ENCODE data around the gene CHST12. TPM values are rescaled to one million over a fixed set of nuclear protein-coding genes. Genes with fewer than 3 reads are reported as not detected.

Gene CHST12
- polyA plus RNA-seq, 2 donors: 6.3 to 6.8 TPM

- H3K36me3 ChIP-seq (ENCODE audit: control insufficient read depth in 2 of 2, insufficient read depth in 2 of 2, low read length in 1 of 2): peaks cover 12 to 26% of the 10 kb centered on the region in 2 donors
Observed at GRCh38 chr7:2360796-2361195, 42.6 kb upstream of the CHST12 start.

GRCh38 chr7:2362385-2363088 lies 40.9 kb upstream of the CHST12 start:
- no peak overlapping the region for H3K27ac ChIP-seq (ENCODE audit: low read depth in 2 of 2, low read length in 1 of 2)
- H3K27me3 ChIP-seq (ENCODE audit: control insufficient read depth in 1 of 2, insufficient read depth in 2 of 2, low read length in 2 of 2): no peaks in the 10 kb centered on the region
- no peak overlapping the region for H3K4me3 ChIP-seq (ENCODE audit: low read depth in 1 of 2, low read length in 2 of 2)
- H3K4me1 ChIP-seq (ENCODE audit: control insufficient read depth in 2 of 2, insufficient read depth in 2 of 2, low read length in 1 of 2): no peaks in the 10 kb centered on the region
- H3K36me3 ChIP-seq (ENCODE audit: control insufficient read depth in 2 of 2, insufficient read depth in 2 of 2, low read length in 1 of 2): peaks cover 26 to 37% of the 10 kb centered on the region in 2 donors
- H3K9me3 ChIP-seq (ENCODE audit: control insufficient read depth in 2 of 2, insufficient read depth in 1 of 2, low read depth in 1 of 2, low read length in 1 of 2): no peaks in the 10 kb centered on the region
- WGBS, 2 donors: 89 to 90% methylated on average over 27 of the region's 27 CpGs

More at GRCh38 chr7:2360796-2361195, 42.6 kb upstream of the CHST12 start:
- Histone ChIP-seq H3K4me3 (ENCODE audit: low read depth in 1 of 2, low read length in 2 of 2) (no peak overlapping the region), H3K27me3 (ENCODE audit: control insufficient read depth in 1 of 2, insufficient read depth in 2 of 2, low read length in 2 of 2) (no peaks in the 10 kb centered on the region), H3K4me1 (ENCODE audit: control insufficient read depth in 2 of 2, insufficient read depth in 2 of 2, low read length in 1 of 2) (peaks cover 0 to 3% of the 10 kb centered on the region in 2 donors), H3K9me3 (ENCODE audit: control insufficient read depth in 2 of 2, insufficient read depth in 1 of 2, low read depth in 1 of 2, low read length in 1 of 2) (no peaks in the 10 kb centered on the region), H3K27ac (ENCODE audit: low read depth in 2 of 2, low read length in 1 of 2) (no peak overlapping the region)
- WGBS, 2 donors: 53 to 58% methylated on average over 6 of the region's 6 CpGs

- Histone ChIP-seq H3K27me3 (ENCODE audit: control insufficient read depth in 1 of 2, insufficient read depth in 2 of 2, low read length in 2 of 2) (no peaks in the 10 kb centered on the region), H3K4me1 (ENCODE audit: control insufficient read depth in 2 of 2, insufficient read depth in 2 of 2, low read length in 1 of 2) (no peaks in the 10 kb centered on the region), H3K36me3 (ENCODE audit: control insufficient read depth in 2 of 2, insufficient read depth in 2 of 2, low read length in 1 of 2) (peaks cover 51 to 67% of the 10 kb centered on the region in 2 donors), H3K9me3 (ENCODE audit: control insufficient read depth in 2 of 2, insufficient read depth in 1 of 2, low read depth in 1 of 2, low read length in 1 of 2) (no peaks in the 10 kb centered on the region), H3K27ac (ENCODE audit: low read depth in 2 of 2, low read length in 1 of 2) (no peak overlapping the region), H3K4me3 (ENCODE audit: low read depth in 1 of 2, low read length in 2 of 2) (no peak overlapping the region)
- WGBS, 2 donors: 95% methylated on average over 10 of the region's 10 CpGs
Observed at GRCh38 chr7:2369139-2369538, 34.3 kb upstream of the CHST12 start.

- no peaks in the 10 kb centered on the region for H3K27me3 ChIP-seq (ENCODE audit: control insufficient read depth in 1 of 2, insufficient read depth in 2 of 2, low read length in 2 of 2)
- H3K27ac ChIP-seq (ENCODE audit: low read depth in 2 of 2, low read length in 1 of 2): no peak overlapping the region
- 88 to 92% methylated on average over 8 of the region's 8 CpGs for WGBS, 2 donors
- H3K4me3 ChIP-seq (ENCODE audit: low read depth in 1 of 2, low read length in 2 of 2): no peak overlapping the region
- no peaks in the 10 kb centered on the region for H3K9me3 ChIP-seq (ENCODE audit: control insufficient read depth in 2 of 2, insufficient read depth in 1 of 2, low read depth in 1 of 2, low read length in 1 of 2)
- peaks cover 59 to 73% of the 10 kb centered on the region in 2 donors for H3K36me3 ChIP-seq (ENCODE audit: control insufficient read depth in 2 of 2, insufficient read depth in 2 of 2, low read length in 1 of 2)
- H3K4me1 ChIP-seq (ENCODE audit: control insufficient read depth in 2 of 2, insufficient read depth in 2 of 2, low read length in 1 of 2): no peaks in the 10 kb centered on the region
Observed at GRCh38 chr7:2371329-2371728, 32.1 kb upstream of the CHST12 start.

DNA sequence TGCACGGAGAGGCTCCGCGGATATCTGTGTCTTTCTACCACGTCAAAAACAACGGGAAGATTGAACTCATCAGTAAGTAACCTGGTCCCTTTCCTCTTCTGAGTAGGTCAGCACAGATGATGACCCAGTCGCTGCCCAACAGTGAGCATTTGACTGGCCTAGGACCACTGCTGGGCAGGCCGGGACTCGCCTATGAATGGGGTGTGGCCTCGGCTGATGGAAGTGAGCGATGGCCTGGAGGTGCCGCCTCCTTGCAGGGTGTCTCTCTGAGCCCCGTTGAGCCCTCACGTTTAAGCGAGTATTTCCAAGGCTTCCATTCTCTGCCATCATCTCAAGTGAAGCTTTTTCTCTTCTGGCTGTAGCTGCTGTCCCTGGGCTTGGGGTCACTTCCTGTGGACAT lies 30.7 kb upstream of the CHST12 start:
- H3K36me3 ChIP-seq (ENCODE audit: control insufficient read depth in 2 of 2, insufficient read depth in 2 of 2, low read length in 1 of 2): peaks cover 57 to 76% of the 10 kb centered on the region in 2 donors
- H3K27ac ChIP-seq (ENCODE audit: low read depth in 2 of 2, low read length in 1 of 2): no peak overlapping the region
- H3K4me3 ChIP-seq (ENCODE audit: low read depth in 1 of 2, low read length in 2 of 2): no peak overlapping the region
- H3K4me1 ChIP-seq (ENCODE audit: control insufficient read depth in 2 of 2, insufficient read depth in 2 of 2, low read length in 1 of 2): no peaks in the 10 kb centered on the region
- H3K9me3 ChIP-seq (ENCODE audit: control insufficient read depth in 2 of 2, insufficient read depth in 1 of 2, low read depth in 1 of 2, low read length in 1 of 2): no peaks in the 10 kb centered on the region
- 82% methylated on average over 14 of the region's 14 CpGs for WGBS, 2 donors
- H3K27me3 ChIP-seq (ENCODE audit: control insufficient read depth in 1 of 2, insufficient read depth in 2 of 2, low read length in 2 of 2): no peaks in the 10 kb centered on the region

DNA sequence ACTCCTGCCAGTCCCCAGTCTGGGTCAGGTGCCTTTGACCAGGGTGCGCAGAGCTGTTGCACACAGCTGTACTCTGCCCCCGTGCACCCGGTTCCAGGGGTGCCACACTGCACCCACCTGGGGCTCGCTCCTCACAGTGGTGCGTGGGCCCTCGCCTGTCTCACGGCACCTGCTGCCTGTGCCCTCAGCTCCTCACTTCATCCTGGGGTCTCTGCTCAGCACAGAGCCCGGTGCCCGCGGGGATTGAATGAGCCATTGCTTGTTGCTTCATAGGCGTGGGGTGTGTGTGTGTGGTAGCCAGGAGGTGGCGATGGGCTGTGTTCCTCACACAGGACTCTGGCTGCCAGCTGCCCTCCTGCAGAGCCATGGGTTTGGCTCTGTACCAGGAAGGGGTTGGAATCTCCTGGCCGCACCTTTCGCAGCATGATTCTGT lies 30.3 kb upstream of the CHST12 start:
- 88 to 91% methylated on average over 14 of the region's 14 CpGs for WGBS, 2 donors
- no peaks in the 10 kb centered on the region for H3K27me3 ChIP-seq (ENCODE audit: control insufficient read depth in 1 of 2, insufficient read depth in 2 of 2, low read length in 2 of 2)
- H3K36me3 ChIP-seq (ENCODE audit: control insufficient read depth in 2 of 2, insufficient read depth in 2 of 2, low read length in 1 of 2): peaks cover 57 to 75% of the 10 kb centered on the region in 2 donors
- H3K4me3 ChIP-seq (ENCODE audit: low read depth in 1 of 2, low read length in 2 of 2): no peak overlapping the region
- no peak overlapping the region for H3K27ac ChIP-seq (ENCODE audit: low read depth in 2 of 2, low read length in 1 of 2)
- H3K9me3 ChIP-seq (ENCODE audit: control insufficient read depth in 2 of 2, insufficient read depth in 1 of 2, low read depth in 1 of 2, low read length in 1 of 2): no peaks in the 10 kb centered on the region
- no peaks in the 10 kb centered on the region for H3K4me1 ChIP-seq (ENCODE audit: control insufficient read depth in 2 of 2, insufficient read depth in 2 of 2, low read length in 1 of 2)

- 90 to 93% methylated on average over 7 of the region's 7 CpGs for WGBS, 2 donors
- no peaks in the 10 kb centered on the region for H3K27me3 ChIP-seq (ENCODE audit: control insufficient read depth in 1 of 2, insufficient read depth in 2 of 2, low read length in 2 of 2)
- H3K4me3 ChIP-seq (ENCODE audit: low read depth in 1 of 2, low read length in 2 of 2): no peak overlapping the region
- no peaks in the 10 kb centered on the region for H3K9me3 ChIP-seq (ENCODE audit: control insufficient read depth in 2 of 2, insufficient read depth in 1 of 2, low read depth in 1 of 2, low read length in 1 of 2)
- H3K36me3 ChIP-seq (ENCODE audit: control insufficient read depth in 2 of 2, insufficient read depth in 2 of 2, low read length in 1 of 2): peaks cover 58 to 75% of the 10 kb centered on the region in 2 donors
- no peak overlapping the region for H3K27ac ChIP-seq (ENCODE audit: low read depth in 2 of 2, low read length in 1 of 2)
- H3K4me1 ChIP-seq (ENCODE audit: control insufficient read depth in 2 of 2, insufficient read depth in 2 of 2, low read length in 1 of 2): no peaks in the 10 kb centered on the region
Observed at GRCh38 chr7:2373646-2374045, 29.8 kb upstream of the CHST12 start.

DNA sequence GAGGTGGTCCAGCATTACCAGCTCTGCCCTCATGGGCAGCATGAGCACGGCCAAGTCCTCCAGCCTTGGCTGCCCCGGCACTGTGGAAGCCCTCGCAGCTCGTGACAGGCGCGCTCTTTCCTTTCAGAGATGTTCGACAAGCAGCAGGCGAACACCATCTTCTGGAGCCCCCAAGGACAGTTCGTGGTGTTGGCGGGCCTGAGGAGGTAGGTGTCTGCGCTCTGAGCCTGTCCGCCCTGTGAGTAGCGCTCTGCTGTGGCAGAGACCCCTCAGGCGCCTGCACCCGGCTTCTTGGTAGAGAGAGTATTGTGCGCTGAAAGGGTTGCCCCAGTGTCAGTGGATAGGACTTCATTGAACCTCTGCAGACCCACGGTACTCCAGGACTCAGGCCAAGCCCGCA lies 29.0 kb upstream of the CHST12 start:
- 94 to 96% methylated on average over 18 of the region's 18 CpGs for WGBS, 2 donors
- Histone ChIP-seq H3K36me3 (ENCODE audit: control insufficient read depth in 2 of 2, insufficient read depth in 2 of 2, low read length in 1 of 2) (peaks cover 58 to 78% of the 10 kb centered on the region in 2 donors), H3K9me3 (ENCODE audit: control insufficient read depth in 2 of 2, insufficient read depth in 1 of 2, low read depth in 1 of 2, low read length in 1 of 2) (no peaks in the 10 kb centered on the region), H3K27ac (ENCODE audit: low read depth in 2 of 2, low read length in 1 of 2) (no peak overlapping the region), H3K4me1 (ENCODE audit: control insufficient read depth in 2 of 2, insufficient read depth in 2 of 2, low read length in 1 of 2) (no peaks in the 10 kb centered on the region), H3K4me3 (ENCODE audit: low read depth in 1 of 2, low read length in 2 of 2) (no peak overlapping the region), H3K27me3 (ENCODE audit: control insufficient read depth in 1 of 2, insufficient read depth in 2 of 2, low read length in 2 of 2) (no peaks in the 10 kb centered on the region)

DNA sequence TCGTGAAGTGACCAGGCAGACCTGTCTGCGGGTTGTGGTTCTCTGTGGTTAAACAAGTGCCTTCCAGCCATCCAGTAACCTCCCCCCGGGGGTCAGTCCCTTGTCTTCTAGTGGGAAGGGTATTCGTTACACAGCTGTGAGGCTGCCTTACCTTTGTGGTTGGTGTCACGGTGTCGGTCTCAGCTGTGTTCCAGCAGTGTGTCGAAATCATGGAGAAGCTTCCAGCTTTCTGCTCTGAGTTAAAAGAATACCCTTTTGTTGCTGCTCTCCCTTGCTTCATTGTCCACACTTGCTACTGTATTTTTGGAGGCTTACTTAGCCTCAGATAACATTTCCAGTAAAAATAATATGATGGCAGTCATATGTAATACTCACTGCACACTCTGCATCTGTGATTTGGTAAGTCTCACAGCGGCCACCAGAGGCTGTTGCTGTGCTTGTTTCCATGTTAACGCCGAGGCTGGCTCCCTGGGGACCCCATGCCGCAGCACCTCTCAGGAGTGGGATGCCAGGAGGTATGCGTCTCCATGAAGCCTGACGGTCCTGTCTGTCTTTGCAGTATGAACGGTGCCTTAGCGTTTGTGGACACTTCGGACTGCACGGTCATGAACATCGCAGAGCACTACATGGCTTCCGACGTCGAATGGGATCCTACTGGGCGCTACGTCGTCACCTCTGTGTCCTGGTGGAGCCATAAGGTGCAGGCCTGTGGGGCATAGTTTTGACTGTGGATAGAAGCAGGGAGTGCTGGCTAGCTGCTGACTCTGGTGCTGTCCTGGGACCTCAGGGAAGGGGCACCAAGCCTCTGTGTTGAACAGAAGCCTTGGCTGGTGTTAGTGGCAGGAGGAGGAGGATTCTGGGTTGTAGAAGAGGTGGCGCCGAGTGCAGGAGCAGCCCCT lies 28.3 kb upstream of the CHST12 start:
- H3K36me3 ChIP-seq (ENCODE audit: control insufficient read depth in 2 of 2, insufficient read depth in 2 of 2, low read length in 1 of 2): peaks cover 64 to 84% of the 10 kb centered on the region in 2 donors
- H3K4me3 ChIP-seq (ENCODE audit: low read depth in 1 of 2, low read length in 2 of 2): no peak overlapping the region
- no peaks in the 10 kb centered on the region for H3K27me3 ChIP-seq (ENCODE audit: control insufficient read depth in 1 of 2, insufficient read depth in 2 of 2, low read length in 2 of 2)
- 90 to 91% methylated on average over 26 of the region's 26 CpGs for WGBS, 2 donors
- no peaks in the 10 kb centered on the region for H3K9me3 ChIP-seq (ENCODE audit: control insufficient read depth in 2 of 2, insufficient read depth in 1 of 2, low read depth in 1 of 2, low read length in 1 of 2)
- no peak overlapping the region for H3K27ac ChIP-seq (ENCODE audit: low read depth in 2 of 2, low read length in 1 of 2)
- H3K4me1 ChIP-seq (ENCODE audit: control insufficient read depth in 2 of 2, insufficient read depth in 2 of 2, low read length in 1 of 2): no peaks in the 10 kb centered on the region
